GM19035 (cell line): Measurements from ENCODE around the gene DZANK1.
"Not testable (repeated sequence)": the region's sequence is repeated elsewhere in the genome, so short reads cannot be mapped to it uniquely, and the experiment has no call there.

Experiments
- ATAC-seq: cut with Tn5 transposase; IDR thresholded peaks from one replicate; pipeline ENCODE4 v1.9.1; 2021; ENCODE audit not compliant: unreplicated experiment

The DZANK1 gene

DNA sequence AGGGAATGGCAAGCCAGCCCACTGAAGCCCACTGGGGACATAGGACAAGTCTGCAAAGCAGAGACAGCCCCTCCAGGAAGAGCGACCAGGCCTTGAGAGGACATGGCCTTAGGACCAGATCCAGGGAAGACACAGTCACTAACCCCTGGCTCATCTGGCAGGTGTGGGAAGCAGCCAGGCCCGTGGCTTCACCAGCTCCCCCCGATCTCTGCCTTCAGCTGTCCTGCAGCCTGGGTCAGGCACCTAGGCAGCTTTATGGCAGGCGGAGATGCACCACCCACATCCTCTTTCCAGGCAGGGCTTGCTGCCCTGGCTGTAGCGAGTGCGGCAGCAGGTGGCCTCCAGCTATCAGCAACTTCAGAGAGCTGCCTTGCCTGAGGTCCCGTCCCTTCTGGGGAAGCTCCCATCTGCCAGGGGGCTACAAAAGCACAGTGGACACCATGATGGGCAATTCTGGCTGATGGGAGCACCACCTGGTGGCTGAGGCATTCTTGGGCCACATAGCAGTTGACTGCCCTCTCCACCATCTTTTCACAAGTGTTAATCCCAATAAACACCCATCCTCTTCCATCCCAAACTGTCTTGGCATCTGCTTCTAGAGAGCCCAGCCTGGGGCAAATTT lies 85.8 kb downstream of the DZANK1 start:
- no peak for ATAC-seq

DNA sequence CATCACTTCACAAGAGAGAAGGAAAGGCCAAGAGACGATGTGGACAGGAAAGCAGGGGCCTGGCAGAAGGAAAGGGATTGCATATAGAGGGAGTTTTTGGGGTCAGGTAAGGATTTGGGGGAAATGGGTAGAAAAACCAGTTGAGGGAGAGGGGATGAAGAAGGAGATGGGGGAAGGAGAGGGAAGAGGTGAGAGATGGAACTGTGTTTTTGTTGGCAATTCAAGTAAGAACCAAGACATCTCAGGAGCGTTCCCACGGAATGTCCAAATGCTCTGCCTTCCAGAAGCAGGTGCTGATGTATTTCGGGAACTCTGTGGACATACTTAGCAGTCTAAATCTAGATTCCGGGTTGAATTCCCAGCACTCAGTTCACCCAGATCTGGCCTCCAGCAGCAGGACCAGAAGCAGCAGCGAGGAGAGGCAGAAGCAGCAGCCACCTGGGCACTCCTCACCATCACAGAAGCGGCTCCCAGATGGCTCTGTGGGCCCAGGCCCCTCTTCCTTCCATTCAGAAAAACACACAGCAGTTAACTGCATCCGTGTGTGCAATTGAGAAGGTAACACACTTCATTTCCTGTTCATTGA lies 88.8 kb downstream of the DZANK1 start:
- no peak for ATAC-seq

GRCh38 chr20:18375551-18375950 lies 91.3 kb downstream of the DZANK1 start:
- not testable (repeated sequence) for ATAC-seq

DNA sequence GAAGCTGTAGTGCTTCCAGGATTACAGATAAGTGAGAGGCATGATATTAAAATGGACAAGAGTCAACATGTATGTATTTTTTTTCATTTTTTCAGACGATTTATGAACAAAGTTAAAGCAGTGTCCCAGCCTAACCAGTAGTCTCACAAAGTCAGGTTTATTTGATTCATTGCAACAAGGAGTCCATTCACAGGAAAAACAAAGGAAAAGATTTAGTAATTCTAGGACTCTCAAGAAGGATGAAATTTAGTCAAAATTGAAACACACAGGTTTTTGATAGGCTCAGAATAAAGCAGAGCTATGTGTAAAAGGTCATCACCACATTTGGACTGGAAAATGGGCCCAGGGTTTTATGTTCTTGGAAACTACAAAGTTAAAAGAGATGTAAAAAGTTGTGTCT lies 94.5 kb downstream of the DZANK1 start:
- ATAC-seq = no peak

GRCh38 chr20:18364768-18365167 lies 102.1 kb downstream of the DZANK1 start:
- ATAC-seq = no peak

- ATAC-seq = no peak
Measured at GRCh38 chr20:18363708-18364107, 103.1 kb downstream of the DZANK1 start.

DNA sequence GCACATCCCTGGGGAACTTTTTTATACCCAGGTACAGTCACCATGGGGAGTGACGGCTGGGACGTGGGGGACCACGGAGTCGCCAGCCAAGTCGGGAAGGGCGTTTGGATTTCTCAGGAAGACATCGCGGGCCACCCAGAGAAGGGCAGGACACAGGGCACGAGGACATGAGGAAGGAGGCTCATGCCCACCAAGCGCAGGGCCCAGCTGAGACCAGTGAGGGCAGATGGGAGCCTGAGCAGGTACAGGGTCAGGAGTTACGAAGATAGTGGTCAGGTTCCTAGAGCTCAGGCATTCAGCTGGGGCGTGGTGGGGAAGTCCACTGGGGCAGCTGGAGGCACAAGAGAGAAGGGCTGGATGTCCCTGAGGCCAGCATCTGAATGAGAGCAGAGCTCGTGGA lies 103.9 kb downstream of the DZANK1 start:
- ATAC-seq = no peak

DNA sequence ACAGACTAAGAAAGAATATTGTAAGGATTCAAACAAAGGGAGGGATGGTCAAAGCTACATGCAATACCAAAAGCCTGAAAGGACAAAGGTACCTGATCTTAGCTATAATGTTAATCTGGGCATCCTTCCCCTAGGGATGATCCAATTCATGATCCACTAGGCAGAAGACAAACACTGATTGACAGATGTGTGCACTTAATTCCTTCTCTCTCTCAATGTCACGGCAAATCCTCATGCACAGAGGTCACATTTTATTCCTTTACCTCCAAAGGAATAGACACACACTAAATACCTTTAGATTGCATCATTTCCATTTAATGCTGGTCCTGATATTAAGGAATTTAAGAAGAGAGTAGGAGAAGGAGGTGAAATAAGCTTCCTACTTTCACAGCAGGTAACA lies 105.2 kb downstream of the DZANK1 start:
- no peak for ATAC-seq

DNA sequence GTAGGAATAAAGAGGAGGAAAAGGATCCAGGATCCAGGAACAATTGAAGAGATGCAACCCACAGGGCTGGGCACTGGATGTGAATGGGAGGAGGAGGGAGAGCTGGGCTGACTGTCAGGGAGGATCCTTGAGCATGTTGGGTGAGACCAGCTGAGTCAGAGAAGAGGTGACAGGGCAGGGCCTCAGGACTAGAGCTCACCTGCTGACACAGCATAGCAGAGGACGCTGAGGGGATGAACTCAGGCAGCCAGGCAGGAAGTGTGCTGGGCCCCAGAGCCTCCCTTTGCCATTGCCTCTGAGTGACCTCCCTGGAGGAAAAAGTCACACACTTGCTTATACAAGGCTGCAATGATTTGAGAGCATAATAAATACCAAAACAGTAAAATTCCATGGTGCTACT lies 106.2 kb downstream of the DZANK1 start:
- ATAC-seq = no peak

DNA sequence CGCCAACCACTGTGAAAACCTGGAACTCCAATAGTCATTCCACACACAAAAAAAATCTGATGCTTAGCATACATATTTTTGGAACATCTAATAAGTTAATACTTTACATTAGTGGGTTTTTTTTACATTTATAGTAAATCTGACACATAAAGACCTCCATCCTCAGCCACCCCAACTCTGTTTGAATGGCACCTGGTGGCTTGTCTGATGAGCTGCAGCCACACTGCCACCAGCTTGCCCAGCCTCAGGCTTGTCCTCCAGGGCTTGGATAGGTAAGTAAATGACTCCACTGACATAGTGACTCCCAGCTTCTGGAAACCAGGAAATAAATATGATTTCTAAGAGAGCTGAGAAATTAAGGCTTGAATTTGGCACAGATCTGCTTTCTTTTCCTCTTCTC lies 107.0 kb downstream of the DZANK1 start:
- no peak for ATAC-seq

DNA sequence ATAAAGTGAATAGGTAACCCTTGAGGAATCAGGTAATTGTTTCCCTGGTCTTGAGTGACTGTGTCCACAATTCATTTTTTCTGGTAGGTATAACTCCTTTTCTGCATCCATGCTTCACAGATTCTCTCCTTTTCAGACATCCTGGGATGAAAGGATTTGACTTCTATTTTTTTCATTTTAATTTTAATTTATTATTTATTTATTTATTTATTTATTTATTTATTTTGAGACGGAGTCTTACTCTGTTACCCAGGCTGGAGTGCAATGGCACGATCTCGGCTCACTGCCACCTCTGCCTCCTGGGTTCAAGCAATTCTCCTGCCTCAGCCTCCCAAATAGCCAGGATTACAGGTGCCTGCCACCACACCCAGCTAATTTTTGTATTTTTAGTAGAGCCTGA lies 117.1 kb downstream of the DZANK1 start:
- ATAC-seq = not testable (repeated sequence)
